Activated B cell treated with CpG ODN at 0.5 μM for 24 hours (primary cell): ENCODE measurements around the gene TNIP2. TPM values are rescaled to one million over a fixed set of nuclear protein-coding genes. Genes with fewer than 3 reads are reported as not detected.

ENCODE experiments used
- ATAC-seq: fragments of 200-7000 bp; cut with Tn5 transposase; one replicate; pipeline ENCODE4 v1.10.0; 2021; ENCODE audit warnings: low read depth, mild to moderate bottlenecking, moderate library complexity
- CTCF ChIA-PET: fragments of 350-600 bp; sonication (Branson Sonifier 250); formaldehyde crosslinking; loops from one replicate; lab custom pipeline; 2021; ENCODE audit warnings: antibody characterized with exemption; lab: Charles Lee
- POLR2A ChIA-PET: fragments of 350-600 bp; sonication (Branson Sonifier 250); formaldehyde crosslinking; loops from one replicate; lab custom pipeline; 2021; ENCODE audit warnings: antibody characterized with exemption; lab: Charles Lee
- DNase-seq: peaks from one replicate; pipeline ENCODE4 v3.0.0; 2022
- H3K27ac Mint-ChIP-seq: one replicate; pipeline ENCODE4 v1.8.0; 2020; ENCODE audit warnings: mixed read lengths
- H3K27me3 Mint-ChIP-seq: one replicate; pipeline ENCODE4 v1.8.0; 2021; ENCODE audit warnings: mixed read lengths
- H3K36me3 Mint-ChIP-seq: one replicate; pipeline ENCODE4 v1.8.0; 2021; ENCODE audit warnings: low read depth, mixed read lengths
- H3K4me1 Mint-ChIP-seq: one replicate; pipeline ENCODE4 v1.8.0; 2021; ENCODE audit warnings: mixed read lengths
- H3K4me3 Mint-ChIP-seq: one replicate; pipeline ENCODE4 v1.8.0; 2020; ENCODE audit warnings: mild to moderate bottlenecking, mixed read lengths
- H3K9me3 Mint-ChIP-seq: one replicate; pipeline ENCODE4 v1.8.0; 2020; ENCODE audit warnings: mixed read lengths
- CTCF ChIP-seq: fragments of 200-600 bp; IDR thresholded peaks from one replicate; pipeline ENCODE4 v1.8.0; 2022; ENCODE audit warnings: antibody characterized with exemption, mild to moderate bottlenecking
- intact Hi-C: fragments of 100-400 bp; cut with micrococcal nuclease; formaldehyde crosslinking; loops from one replicate; pipeline ENCODE4 v1.15.1; 2024
- total RNA-seq: library from RNA; stranded (reverse); gene quantifications from 2 replicates; pipeline ENCODE4 v1.2.3, GENCODE V29; 2022

The TNIP2 gene
- total RNA-seq, 1 donor from 2014 or later: 83.2 TPM

GRCh38 chr4:2802618-2803531 is 46.7 kb upstream of the TNIP2 start:
- no peaks in the 10 kb centered on the region for H3K9me3 Mint-ChIP-seq
- H3K27ac Mint-ChIP-seq: no peak overlapping the region
- CTCF ChIA-PET: interaction anchor here (1.1 kb wide), 1 partner anchor 44 kb away, joined by 3 read pairs; no protein-coding TSS in a partner anchor
- ATAC-seq (no peak), DNase-seq (peak; percentile 5)
- H3K4me3 Mint-ChIP-seq: no peak overlapping the region
- no peaks in the 10 kb centered on the region for H3K36me3 Mint-ChIP-seq
- no peaks in the 10 kb centered on the region for H3K27me3 Mint-ChIP-seq
- POLR2A ChIA-PET: interaction anchor here (0.6 to 5.3 kb wide), 4 partner anchors 9 to 250 kb away, joined by 3 to 56 read pairs (median 8); no protein-coding TSS in a partner anchor
- no peak for TF ChIP-seq CTCF
- intact Hi-C loops: no loop called here
- H3K4me1 Mint-ChIP-seq: peaks cover 87% of the 10 kb centered on the region

- ChIA-PET CTCF (no interaction called here), POLR2A (interaction anchor here (0.6 to 6.3 kb wide), 7 partner anchors 10 to 54 kb away, joined by 3 to 80 read pairs (median 4); partner anchors contain the start of gene ADD1)
- H3K27me3 Mint-ChIP-seq: no peaks in the 10 kb centered on the region
- H3K4me1 Mint-ChIP-seq: peaks cover 84% of the 10 kb centered on the region
- H3K9me3 Mint-ChIP-seq: no peaks in the 10 kb centered on the region
- H3K4me3 Mint-ChIP-seq: peak overlapping the region; percentile 68
- DNase-seq: peak; percentile 60
- peak overlapping the region; percentile 75 for H3K27ac Mint-ChIP-seq
- no peak for TF ChIP-seq CTCF
- H3K36me3 Mint-ChIP-seq: no peaks in the 10 kb centered on the region
- intact Hi-C loops: loop anchor here (1.0 kb wide), 1 partner anchor 10 kb away; no protein-coding TSS in a partner anchor
- peak; percentile 79 for ATAC-seq
Observed at GRCh38 chr4:2800691-2801596, 44.8 kb upstream of the TNIP2 start.

- DNase-seq: peak; percentile 18
- intact Hi-C loops: no loop called here
Observed at GRCh38 chr4:2799971-2800690, 44.0 kb upstream of the TNIP2 start.

More at GRCh38 chr4:2799971-2800690, 44.0 kb upstream of the TNIP2 start:
- Mint-ChIP-seq H3K4me3 (peak overlapping the region; percentile 66), H3K36me3 (no peaks in the 10 kb centered on the region), H3K27ac (peak overlapping the region; percentile 75), H3K4me1 (peaks cover 84% of the 10 kb centered on the region), H3K9me3 (no peaks in the 10 kb centered on the region), H3K27me3 (no peaks in the 10 kb centered on the region)
- POLR2A ChIA-PET: interaction anchor here (0.7 to 6.3 kb wide), 8 partner anchors 10 to 156 kb away, joined by 3 to 80 read pairs (median 4); partner anchors contain the start of gene ADD1
- TF ChIP-seq CTCF: no peak
- CTCF ChIA-PET: no interaction called here
- ATAC-seq: no peak
